OCI-LY7 (cell line): ENCODE measurements around the gene ZNF593OS. TPM values are rescaled to one million over a fixed set of nuclear protein-coding genes. Genes with fewer than 3 reads are reported as not detected.

Experiments
- BruUV-seq: library from RNA; stranded (reverse); fragments of 400-500 nt; replicated peaks from 2 replicates; lab custom pipeline; 2021; lab: Mats Ljungman, UMichigan
- CTCF ChIA-PET: fragments of 300-600 bp; sonication (Branson Sonifier 250); formaldehyde crosslinking; loops from one replicate; lab custom pipeline; 2022; ENCODE audit warnings: antibody characterized with exemption; ENCODE audit not compliant: unreplicated experiment; lab: Charles Lee
- POLR2A ChIA-PET: fragments of 300-600 bp; sonication (Branson Sonifier 250); formaldehyde crosslinking; loops from one replicate; lab custom pipeline; 2022; ENCODE audit warnings: antibody characterized with exemption; lab: Charles Lee
- DNase-seq: peaks from one replicate; pipeline ENCODE4 v3.0.0-alpha.2; 2015; ENCODE audit warnings: low spot score
- H2AFZ ChIP-seq: fragments of 200-600 bp; sonication (generic), shearing (Covaris generic); 2 replicates; pipeline ENCODE4 v1.6.1; 2014; ENCODE audit warnings: mild to moderate bottlenecking, antibody characterized with exemption, low read length, moderate library complexity
- H3K27ac ChIP-seq: fragments of 200-600 bp; sonication (generic); 2 replicates; pipeline ENCODE4 v1.5.1; 2014; ENCODE audit warnings: mixed run types, low read depth, mild to moderate bottlenecking, moderate library complexity, low read length, inconsistent platforms; ENCODE audit not compliant: poor library complexity, severe bottlenecking
- H3K36me3 ChIP-seq: fragments of 200-600 bp; sonication (generic); 2 replicates; pipeline ENCODE4 v1.6.1; 2014; ENCODE audit warnings: mild to moderate bottlenecking, antibody characterized with exemption, low read length, moderate library complexity, mixed read lengths; ENCODE audit not compliant: insufficient read depth
- H3K4me1 ChIP-seq: fragments of 200-600 bp; sonication (generic); 2 replicates; pipeline ENCODE4 v1.5.1; 2014; ENCODE audit warnings: mild to moderate bottlenecking, low read length; ENCODE audit not compliant: insufficient read depth, poor library complexity, severe bottlenecking
- H3K4me2 ChIP-seq: fragments of 200-600 bp; sonication (generic); 2 replicates; pipeline ENCODE4 v1.6.1; 2014; ENCODE audit warnings: mild to moderate bottlenecking, low read length
- H3K4me3 ChIP-seq: fragments of 200-600 bp; sonication (generic); 2 replicates; pipeline ENCODE4 v1.5.1; 2014; ENCODE audit warnings: mild to moderate bottlenecking, low read depth, low read length; ENCODE audit not compliant: poor library complexity, severe bottlenecking
- H3K79me2 ChIP-seq: fragments of 200-600 bp; sonication (generic); 2 replicates; pipeline ENCODE4 v1.6.1; 2016; ENCODE audit warnings: low read depth, mild to moderate bottlenecking, low read length, moderate library complexity, mixed read lengths; ENCODE audit not compliant: insufficient read depth
- H3K9me2 ChIP-seq: fragments of 200-600 bp; sonication (generic); 2 replicates; pipeline ENCODE4 v1.6.1; 2016; ENCODE audit warnings: mild to moderate bottlenecking, low read length, mixed read lengths; ENCODE audit not compliant: insufficient read depth
- H3K9me3 ChIP-seq: fragments of 200-600 bp; sonication (generic); 2 replicates; pipeline ENCODE4 v1.6.1; 2014; ENCODE audit warnings: mild to moderate bottlenecking, mixed run types, low read length, mixed read lengths
- H4K20me1 ChIP-seq: fragments of 200-600 bp; sonication (generic); 2 replicates; pipeline ENCODE4 v1.6.1; 2014; ENCODE audit warnings: mild to moderate bottlenecking, antibody characterized with exemption, low read length, moderate library complexity, mixed read lengths; ENCODE audit not compliant: insufficient read depth
- EZH2phosphoT487 ChIP-seq: fragments of 200-600 bp; sonication (generic); IDR thresholded peaks from 2 replicates; pipeline ENCODE4 v1.6.1; 2018; ENCODE audit warnings: low read depth, borderline replicate concordance, mild to moderate bottlenecking, mixed run types, antibody characterized with exemption, low read length, moderate library complexity, mixed read lengths
- intact Hi-C: fragments of 100-400 bp; cut with micrococcal nuclease; formaldehyde crosslinking; loops from one replicate; pipeline ENCODE4 v1.10.0; 2022; ENCODE audit not compliant: unreplicated experiment
- total RNA-seq, 2 experiments: library from RNA; depleted of rRNA in 1 of 2; stranded (reverse); fragments of >200 nt in 1 of 2; shearing (Covaris generic) in 1 of 2; gene quantifications; 2 replicates each; pipeline ENCODE4 v1.2.3, GENCODE V29; 2014 to 2022
- TF ChIP-seq, protein P1 (sequence below): fragments of 200-600 bp; sonication (generic); conservative IDR thresholded peaks from 2 replicates; pipeline ENCODE4 v1.5.1; 2014; ENCODE audit warnings: mild to moderate bottlenecking, antibody characterized with exemption, low read length, moderate library complexity, mixed read lengths

The ZNF593OS gene
- total RNA-seq, 2 experiments from 2014 or later: not detected

DNA sequence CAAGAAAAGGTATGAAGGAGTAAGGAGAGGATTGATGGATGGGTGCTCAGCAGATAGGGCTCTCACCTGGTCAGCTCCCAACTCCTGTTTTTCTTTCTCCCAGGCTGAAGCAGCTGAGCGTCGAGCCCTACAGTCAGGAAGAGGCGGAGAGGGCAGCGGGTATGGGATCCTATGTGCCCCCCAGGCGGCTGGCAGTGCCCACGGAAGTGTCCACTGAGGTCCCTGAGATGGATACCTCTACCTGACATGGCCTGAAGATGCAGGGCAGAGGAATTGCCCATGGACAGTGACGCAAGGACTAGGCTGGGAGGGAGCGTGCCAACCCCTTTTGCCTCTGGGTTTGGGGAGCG, 1.2 kb downstream of the ZNF593OS start:
- intact Hi-C loops: no loop called here
- no peaks in the 10 kb centered on the region for H3K9me2 ChIP-seq
- peaks cover 9% of the 10 kb centered on the region for H3K4me1 ChIP-seq
- no peak for DNase-seq
- H2AFZ ChIP-seq: peak overlapping the region; percentile 44; the same call in 1 of the 2 replicates
- ChIA-PET CTCF (no interaction called here), POLR2A (interaction anchor here (0.8 kb wide), 1 partner anchor 57 kb away, joined by 3 read pairs; no protein-coding TSS in a partner anchor)
- TSS peak; percentile 95 for BruUV-seq
- no peak for TF ChIP-seq EZH2phosphoT487
- TF ChIP-seq, protein P1, sequence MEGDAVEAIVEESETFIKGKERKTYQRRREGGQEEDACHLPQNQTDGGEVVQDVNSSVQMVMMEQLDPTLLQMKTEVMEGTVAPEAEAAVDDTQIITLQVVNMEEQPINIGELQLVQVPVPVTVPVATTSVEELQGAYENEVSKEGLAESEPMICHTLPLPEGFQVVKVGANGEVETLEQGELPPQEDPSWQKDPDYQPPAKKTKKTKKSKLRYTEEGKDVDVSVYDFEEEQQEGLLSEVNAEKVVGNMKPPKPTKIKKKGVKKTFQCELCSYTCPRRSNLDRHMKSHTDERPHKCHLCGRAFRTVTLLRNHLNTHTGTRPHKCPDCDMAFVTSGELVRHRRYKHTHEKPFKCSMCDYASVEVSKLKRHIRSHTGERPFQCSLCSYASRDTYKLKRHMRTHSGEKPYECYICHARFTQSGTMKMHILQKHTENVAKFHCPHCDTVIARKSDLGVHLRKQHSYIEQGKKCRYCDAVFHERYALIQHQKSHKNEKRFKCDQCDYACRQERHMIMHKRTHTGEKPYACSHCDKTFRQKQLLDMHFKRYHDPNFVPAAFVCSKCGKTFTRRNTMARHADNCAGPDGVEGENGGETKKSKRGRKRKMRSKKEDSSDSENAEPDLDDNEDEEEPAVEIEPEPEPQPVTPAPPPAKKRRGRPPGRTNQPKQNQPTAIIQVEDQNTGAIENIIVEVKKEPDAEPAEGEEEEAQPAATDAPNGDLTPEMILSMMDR: no peak
- H3K9me3 ChIP-seq: no peaks in the 10 kb centered on the region
- no peaks in the 10 kb centered on the region for H4K20me1 ChIP-seq
- H3K4me3 ChIP-seq: peak overlapping the region; percentile 81
- peak overlapping the region; percentile 87 for H3K4me2 ChIP-seq
- H3K36me3 ChIP-seq: peaks cover 22% of the 10 kb centered on the region
- peaks cover 14% of the 10 kb centered on the region for H3K79me2 ChIP-seq
- H3K27ac ChIP-seq: no peak overlapping the region

DNA sequence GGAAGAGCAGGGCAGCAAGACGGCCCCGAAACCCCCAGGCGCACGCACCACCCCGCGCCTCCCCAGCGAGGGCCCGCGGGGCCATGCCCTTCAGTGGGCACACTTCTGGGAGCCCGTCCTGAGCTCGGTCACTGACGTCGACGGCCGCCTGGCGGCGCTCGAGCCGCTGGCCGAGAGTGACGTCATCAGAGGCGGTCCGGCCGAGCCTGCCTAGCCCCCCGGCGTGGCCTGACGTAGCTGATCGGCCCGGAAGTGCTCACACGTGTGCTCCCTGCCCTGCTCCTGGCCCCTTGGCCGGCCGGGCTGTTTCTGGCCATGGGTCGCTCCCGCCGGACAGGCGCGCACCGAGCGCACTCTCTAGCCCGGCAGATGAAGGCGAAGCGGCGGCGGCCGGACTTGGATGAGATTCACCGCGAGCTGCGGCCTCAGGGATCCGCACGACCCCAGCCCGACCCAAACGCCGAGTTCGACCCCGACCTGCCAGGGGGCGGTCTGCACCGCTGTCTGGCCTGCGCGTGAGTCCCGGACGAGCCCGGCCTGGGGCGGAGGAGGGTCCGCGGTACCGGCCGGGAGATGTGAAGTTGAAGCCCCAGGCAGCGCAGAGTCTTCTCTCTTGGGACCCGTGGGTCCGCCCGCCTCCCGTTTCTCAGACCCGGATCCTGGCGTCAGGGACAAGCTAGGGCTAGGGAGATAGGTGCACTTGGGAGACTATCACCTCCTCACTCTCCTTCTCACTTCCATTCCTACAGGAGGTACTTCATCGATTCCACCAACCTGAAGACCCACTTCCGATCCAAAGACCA, 1.8 kb downstream of the ZNF593OS start, which contains the start of gene ZNF593:
ZNF593 (plus strand) TSS at position 240 of the 803 bp plus-strand sequence; CDS start at position 316, 76 bp downstream.
- Histone ChIP-seq H2AFZ (peak within 1 kb of the TSS; percentile 44; the same call in 1 of the 2 replicates), H3K27ac (peak within 1 kb of the TSS; percentile 24), H3K9me2 (no peaks in the 10 kb centered on the region), H3K4me1 (peaks cover 9% of the 10 kb centered on the region), H3K36me3 (peaks cover 22% of the 10 kb centered on the region), H3K4me2 (peak within 1 kb of the TSS; percentile 87), H3K79me2 (peaks cover 14% of the 10 kb centered on the region), H4K20me1 (no peaks in the 10 kb centered on the region), H3K9me3 (no peaks in the 10 kb centered on the region), H3K4me3 (peak within 1 kb of the TSS; percentile 81)
- peak; percentile 96 for DNase-seq
- no TSS peak for BruUV-seq
- POLR2A ChIA-PET: interaction anchor here (0.7 to 0.8 kb wide), 3 partner anchors 57 to 237 kb away, joined by 3 read pairs; partner anchors contain the start of gene CEP85
- intact Hi-C loops: loop anchor here (1.0 kb wide), 2 partner anchors 59 to 64 kb away; partner anchors contain the start of genes CEP85 and PDIK1L
- TF ChIP-seq, protein P1: peak; percentile 84
- no peak for TF ChIP-seq EZH2phosphoT487
- CTCF ChIA-PET: interaction anchor here (0.5 kb wide), 1 partner anchor 161 kb away, joined by 4 read pairs; no protein-coding TSS in a partner anchor
